ENCODE data around the gene DOCK2.
"Not testable (repeated sequence)": the region's sequence is repeated elsewhere in the genome, so short reads cannot be mapped to it uniquely, and the experiment has no call there.

The DOCK2 gene

DNA sequence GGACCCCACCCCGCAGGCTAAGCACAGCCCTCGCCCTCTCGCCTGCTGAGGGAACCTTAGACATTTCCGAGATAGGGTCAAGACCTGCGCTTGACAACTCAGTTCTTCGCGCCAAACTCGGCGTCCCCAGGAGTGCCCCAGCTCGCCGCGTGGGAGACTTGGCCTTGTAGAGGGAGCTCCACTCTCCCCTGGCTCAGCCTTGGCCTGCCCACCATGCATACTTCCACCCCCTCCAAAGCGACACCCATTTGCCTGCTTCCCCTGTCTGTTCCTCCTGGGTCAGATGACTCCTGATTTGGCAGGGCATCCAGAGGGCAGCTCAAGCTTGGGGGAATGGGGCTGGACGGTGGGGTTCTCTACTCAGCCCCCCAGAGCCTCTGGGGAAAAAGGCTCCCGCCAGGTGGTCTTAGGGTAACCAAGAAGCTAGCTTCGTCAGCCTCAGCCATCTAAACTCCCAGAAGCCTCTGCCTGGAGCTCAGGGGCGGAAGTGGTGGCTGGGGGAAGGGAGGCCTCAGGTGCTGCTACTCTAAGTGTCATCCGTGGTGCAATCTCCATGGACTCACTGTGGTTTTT lies 560 bp downstream of the DOCK2 start:
- DNase-seq (ENCODE audit: low spot score) = no peak

GRCh38 chr5:169641253-169641652 lies 4.2 kb downstream of the DOCK2 start:
- DNase-seq (ENCODE audit: low spot score) = peak; percentile 61

DNA sequence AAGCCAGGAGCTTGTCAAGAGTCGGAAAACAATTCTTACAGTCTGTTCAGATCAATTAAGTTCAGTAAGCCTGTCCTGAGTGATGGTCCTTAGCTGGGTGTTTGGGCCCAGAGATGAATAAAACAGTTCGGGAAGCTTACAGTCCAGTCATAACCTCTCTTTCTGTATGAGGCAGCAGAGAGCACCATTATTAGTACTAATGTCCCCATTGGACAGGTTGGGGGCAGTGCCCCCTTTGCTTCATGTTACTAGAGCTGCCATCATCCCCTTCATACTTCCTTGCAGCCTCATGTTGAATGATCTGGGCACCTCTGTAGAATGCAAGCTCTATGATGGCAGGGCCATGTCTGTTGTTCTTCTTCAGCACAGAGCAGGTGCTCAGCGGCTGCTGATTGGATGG lies 9.8 kb downstream of the DOCK2 start:
- no peak for DNase-seq (ENCODE audit: low spot score)

- DNase-seq (ENCODE audit: low spot score) = no peak
Observed at GRCh38 chr5:169647566-169647965, 10.5 kb downstream of the DOCK2 start.

GRCh38 chr5:169648725-169649310 lies 11.7 kb downstream of the DOCK2 start:
- DNase-seq (ENCODE audit: low spot score) = peak; percentile 26

GRCh38 chr5:169649486-169649885 lies 12.4 kb downstream of the DOCK2 start:
- no peak for DNase-seq (ENCODE audit: low spot score)

DNA sequence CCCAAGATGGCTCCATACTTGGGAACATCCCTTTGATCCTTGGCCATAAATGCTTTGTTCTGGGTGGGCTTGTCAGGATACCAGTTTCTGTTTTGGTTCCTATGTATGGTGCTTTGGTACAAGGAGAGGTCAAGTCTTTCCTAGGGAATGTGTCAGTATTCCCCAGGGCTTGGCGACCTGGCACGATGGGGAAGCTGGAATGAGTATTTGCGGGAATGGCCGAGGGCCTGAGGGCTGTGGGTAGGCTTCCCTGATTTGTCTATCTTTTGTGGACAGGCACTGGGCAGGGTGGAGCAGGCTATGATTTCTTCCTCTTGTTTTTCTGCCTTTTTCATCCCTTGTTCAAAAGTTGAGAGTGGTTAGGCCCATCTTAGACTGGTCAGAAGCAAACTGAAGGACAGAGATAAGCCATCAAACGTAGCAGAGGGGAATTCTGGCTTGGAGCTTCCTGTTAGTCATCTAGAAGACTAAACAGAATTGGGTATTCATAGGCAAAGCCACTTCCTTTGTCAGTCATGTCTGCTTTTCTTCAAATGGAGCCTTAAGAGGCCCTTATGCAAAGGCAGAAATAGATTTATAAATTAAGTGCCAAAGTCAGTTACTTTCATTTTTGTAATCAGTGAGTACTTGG lies 13.7 kb downstream of the DOCK2 start:
- peak; percentile 37 for DNase-seq (ENCODE audit: low spot score)

- no peak for DNase-seq (ENCODE audit: low spot score)
Observed at GRCh38 chr5:169651526-169651925, 14.5 kb downstream of the DOCK2 start.

DNA sequence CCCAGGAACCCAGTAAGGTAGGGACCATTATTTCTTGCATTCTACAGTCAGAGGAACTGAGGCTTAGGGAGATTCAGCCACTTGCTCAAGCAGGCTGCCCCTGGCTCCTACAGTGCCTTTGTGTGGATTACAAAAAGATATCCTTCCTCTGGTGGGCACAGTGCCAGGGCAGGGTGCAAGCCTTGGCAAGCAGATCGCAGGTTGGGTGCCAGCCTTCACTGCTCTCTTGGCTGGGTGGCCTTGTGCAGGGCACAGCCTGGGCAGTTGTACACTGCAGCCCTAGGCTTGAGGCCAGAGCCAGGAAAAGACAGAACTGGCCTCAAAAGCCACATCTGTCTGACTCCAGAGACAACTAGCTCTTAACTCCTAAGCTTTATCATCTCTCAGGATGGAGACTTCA lies 15.0 kb downstream of the DOCK2 start:
- no peak for DNase-seq (ENCODE audit: low spot score)

DNA sequence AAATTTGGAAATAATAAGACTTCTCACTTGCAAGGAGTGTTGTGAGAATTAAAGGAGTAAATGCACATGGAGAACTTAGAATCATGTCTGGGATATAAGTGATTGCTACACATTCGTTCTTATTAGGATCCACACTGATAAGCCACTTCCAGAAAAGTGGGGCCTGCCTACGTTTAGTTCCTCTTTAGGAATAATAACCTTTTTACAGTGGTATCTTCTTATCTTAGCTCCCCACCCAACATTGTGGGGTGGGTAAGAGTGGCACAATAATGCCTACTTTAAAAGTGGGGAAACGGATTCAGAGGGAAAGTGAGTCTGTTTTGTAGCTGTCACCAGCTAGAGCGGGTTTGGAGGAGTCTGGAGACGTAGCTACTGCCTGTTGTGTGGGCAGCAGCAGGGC lies 16.0 kb downstream of the DOCK2 start:
- no peak for DNase-seq (ENCODE audit: low spot score)

- DNase-seq (ENCODE audit: low spot score) = no peak
Observed at GRCh38 chr5:169655353-169655752, 18.3 kb downstream of the DOCK2 start.

DNA sequence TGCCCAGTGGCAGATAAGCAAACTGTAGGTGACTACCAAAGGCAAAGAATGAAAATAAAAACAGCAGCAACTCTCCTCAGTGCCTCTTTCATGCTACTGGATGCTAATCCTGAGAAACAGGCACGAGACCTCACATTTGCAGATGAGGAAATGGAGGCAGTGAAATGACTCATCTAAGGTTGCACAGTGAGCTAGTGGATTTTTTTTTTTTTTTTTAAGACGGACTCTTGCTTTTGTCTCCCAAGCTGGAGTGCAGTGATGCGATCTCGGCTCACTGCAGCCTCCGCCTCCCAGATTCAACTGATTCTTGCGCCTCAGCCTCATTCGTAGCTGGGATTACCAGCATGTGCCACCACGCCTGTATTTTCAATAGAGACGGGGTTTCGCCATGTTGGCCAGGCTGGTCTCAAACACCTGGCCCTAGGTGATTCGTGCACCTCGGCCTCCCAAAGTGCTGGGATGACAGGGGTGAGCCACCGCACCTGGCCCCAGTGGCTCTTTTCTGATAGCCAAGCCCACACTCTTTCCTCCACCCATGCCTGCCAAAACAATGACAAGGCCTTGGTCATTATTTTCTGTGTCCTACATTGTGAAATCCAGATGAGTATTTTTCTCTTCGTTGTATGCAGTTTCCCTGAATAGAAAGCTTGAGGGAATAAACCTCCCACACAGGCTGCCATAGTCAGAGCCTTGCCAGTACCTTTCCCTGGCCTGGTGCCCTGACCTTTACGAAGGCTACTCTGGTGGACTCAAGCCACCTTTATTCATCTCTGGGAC lies 19.2 kb downstream of the DOCK2 start:
- DNase-seq (ENCODE audit: low spot score) = no peak

- DNase-seq (ENCODE audit: low spot score) = no peak
Observed at GRCh38 chr5:169657127-169657526, 20.1 kb downstream of the DOCK2 start.

DNA sequence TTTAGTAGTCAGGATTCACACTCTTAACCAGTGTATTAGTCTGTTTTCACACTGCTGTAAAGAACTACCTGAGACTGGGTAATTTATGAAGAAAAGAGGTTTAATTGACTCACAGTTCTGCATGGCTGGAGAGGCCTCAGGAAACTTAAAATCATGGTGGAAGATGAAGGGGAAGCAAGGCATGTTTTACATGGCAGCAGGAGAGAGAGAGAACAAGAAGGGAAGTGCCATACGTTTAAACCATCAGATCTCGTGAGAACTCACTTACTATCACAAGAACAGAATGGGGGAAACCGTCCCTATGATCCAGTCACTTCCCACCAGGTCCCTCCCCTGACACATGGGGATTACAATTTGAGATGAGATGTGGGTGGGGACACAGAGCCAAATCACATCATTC lies 25.4 kb downstream of the DOCK2 start:
- DNase-seq (ENCODE audit: low spot score) = not testable (repeated sequence)

DNA sequence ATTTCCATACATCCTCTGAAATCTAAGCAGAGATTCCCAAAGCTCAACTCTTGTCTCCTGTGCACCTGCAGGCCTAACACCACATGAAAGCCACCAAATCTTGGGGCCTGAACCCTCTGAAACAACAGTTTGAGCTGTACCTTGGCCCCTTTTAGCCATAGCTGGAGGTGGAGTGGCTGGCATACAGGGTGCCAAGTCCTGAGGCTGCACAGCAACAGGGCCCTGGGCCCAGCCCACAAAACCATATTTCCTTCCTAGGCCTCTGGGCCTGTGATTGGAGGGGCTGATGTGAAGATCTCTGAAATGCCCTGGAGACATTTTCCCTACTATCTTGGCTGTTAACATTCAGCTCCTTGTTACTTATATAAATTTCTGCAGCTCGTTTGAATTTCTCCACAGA lies 26.5 kb downstream of the DOCK2 start:
- no peak for DNase-seq (ENCODE audit: low spot score)

GRCh38 chr5:169666365-169666764 lies 29.3 kb downstream of the DOCK2 start:
- DNase-seq (ENCODE audit: low spot score) = no peak

- no peak for DNase-seq (ENCODE audit: low spot score)
Observed at GRCh38 chr5:169667896-169668674, 31.0 kb downstream of the DOCK2 start.

GRCh38 chr5:169668732-169669131 lies 31.7 kb downstream of the DOCK2 start:
- DNase-seq (ENCODE audit: low spot score) = peak; percentile 44

GRCh38 chr5:169670769-169671525 lies 33.9 kb downstream of the DOCK2 start:
- DNase-seq (ENCODE audit: low spot score) = no peak

DNA sequence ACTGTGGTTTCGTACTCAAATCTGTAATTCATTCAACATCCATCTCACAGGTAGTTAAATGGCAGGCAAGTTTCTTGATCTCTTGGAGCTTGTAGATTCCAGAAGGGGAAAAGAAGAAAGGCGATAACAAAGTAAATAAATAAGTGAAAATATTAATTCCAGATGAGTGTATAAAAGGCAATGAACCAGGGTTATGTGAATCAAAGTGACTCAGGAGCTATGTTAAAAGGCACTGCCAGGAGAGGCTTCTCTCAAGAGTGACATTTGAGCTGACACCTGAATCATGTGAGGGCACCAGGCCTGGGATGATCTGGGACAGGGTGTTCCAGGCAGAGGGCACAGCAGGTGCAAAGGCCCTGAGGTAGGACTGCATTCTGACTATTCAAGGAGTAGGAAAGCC lies 45.0 kb downstream of the DOCK2 start:
- no peak for DNase-seq (ENCODE audit: low spot score)

DNA sequence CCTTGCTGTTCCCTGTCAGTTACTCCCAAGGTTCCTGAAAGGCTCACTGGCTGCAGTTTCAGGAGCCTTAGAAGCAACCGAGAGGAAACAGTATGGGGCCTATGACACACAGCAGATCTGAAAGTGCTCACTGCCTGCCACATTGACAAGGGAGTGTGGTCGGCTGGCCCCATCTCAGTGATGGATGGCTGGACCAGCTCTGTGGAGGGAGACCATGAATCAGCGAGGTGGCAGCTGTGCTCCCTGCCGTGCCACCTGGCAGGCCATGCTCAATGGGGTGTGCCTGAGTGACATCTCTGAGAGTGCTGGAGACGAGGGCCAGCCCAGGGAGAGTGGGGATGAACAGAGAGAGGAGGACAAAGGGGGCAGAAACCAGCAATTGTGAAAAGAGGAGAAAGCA lies 49.1 kb downstream of the DOCK2 start:
- no peak for DNase-seq (ENCODE audit: low spot score)

GRCh38 chr5:169688106-169688505 lies 51.0 kb downstream of the DOCK2 start:
- no peak for DNase-seq (ENCODE audit: low spot score)
